ENCODE measurements around the gene ARID3A.

GRCh38 chr19:920051-920864, 5.6 kb upstream of the ARID3A start:
- no peak for TF ChIP-seq CTCF (IDR thresholded peaks at IDR 0.05; ENCODE audit: insufficient read depth, low read length)
- TF ChIP-seq REST (IDR thresholded peaks at IDR 0.05; ENCODE audit: insufficient replicate concordance, low read depth): no peak
- TF ChIP-seq GABPA (IDR thresholded peaks at IDR 0.05; ENCODE audit: low read depth): no peak
- no peak for TF ChIP-seq POLR2AphosphoS5 (IDR thresholded peaks at IDR 0.05; ENCODE audit: low read depth)

All from HL-60 (cell line).